AML-193 (cell line): ENCODE data around the gene OBP2B.
"Not testable (repeated sequence)": the region's sequence is repeated elsewhere in the genome, so short reads cannot be mapped to it uniquely, and the experiment has no call there.

Source experiments
- DNase-seq, 2 experiments: peaks; one replicate each; lab custom pipeline; 2025; lab: John Stamatoyannopoulos, UW

The OBP2B gene

DNA sequence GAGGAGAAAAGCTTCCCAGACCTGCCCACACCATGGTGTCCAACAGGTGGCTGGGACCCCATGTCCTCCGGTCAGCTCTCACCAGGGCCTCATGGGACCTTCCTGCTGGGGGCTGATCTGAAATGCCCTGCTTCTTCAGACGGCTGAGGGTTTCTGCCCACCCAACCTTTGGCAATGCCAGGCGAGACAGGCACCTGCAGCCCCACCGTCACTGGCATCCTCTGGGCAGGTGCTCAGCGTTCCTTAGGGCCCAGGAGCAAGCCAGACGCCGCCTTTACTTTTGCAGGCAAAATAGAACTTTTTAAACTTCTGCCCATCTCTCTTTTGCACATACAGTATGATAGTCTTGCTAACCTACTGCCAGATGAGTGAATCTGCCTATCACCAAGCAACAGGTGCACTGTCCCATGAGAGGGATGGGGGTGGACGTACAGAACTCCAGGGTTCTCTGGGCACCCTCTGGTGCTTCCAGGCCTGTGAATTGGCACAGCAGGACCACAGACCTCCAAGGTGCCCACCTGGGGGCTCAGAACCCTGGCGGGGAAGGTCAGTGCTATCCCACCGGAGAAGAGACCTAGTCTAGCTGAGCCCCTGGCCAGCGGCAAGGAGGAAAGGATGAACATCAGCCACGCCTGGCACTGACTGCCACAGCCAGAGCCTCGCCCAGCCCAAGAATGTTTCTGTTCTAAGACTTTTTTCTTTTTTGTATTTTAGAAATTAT lies 7.5 kb downstream of the OBP2B start:
- no peak for DNase-seq

DNA sequence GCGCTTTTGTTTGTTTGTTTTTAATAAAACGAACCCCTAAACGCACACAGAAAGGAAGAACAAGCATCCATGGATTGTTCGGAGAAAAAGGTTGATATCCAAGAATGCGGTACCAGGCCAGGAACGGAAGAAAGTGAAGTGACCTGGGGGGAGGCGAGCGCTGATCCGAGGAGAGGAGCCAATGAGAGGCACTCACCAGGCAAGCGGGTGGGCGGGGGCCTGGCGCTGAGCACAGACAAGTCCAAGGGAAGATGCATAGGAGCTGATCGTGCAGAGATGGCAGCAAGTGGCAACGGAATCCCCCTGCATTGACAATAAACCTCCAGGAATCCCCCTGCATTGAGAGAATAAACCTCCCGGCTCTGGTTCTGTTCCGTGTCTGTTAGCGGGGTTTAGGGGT lies 8.4 kb downstream of the OBP2B start:
- DNase-seq, result no peak

DNA sequence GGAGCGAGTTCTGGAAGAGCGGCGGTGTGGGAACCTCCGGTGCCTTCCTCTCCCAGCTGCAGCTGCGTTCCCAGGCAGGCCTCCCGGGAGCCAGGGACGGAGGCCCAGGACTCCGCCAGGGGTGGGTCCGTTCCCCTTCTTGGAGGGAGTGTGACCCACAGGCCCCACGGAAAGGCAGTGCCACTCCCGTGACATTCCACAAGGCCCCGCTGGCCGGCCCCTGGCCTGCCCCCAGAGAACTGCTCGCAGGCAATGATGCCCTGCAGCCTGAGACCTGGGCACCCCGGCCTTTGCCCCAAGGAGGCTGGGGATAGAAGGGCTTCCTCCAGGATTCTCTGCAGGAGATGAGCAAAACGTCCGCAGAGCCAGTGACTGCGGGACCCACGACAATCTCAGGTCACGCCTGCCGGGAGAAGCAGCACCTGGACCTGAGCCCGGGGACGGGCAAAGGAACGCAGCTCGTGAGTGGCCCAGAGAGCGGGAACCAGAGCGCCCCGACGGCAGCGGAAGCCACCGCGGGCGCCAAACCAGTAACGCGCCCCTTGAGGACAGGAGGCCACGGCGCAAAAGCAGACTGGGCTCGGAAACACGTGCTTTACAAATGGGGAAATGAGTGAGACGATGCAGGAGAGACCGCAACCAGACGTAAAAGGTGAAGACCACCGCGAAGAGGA lies 9.3 kb downstream of the OBP2B start:
- no peak for DNase-seq

DNA sequence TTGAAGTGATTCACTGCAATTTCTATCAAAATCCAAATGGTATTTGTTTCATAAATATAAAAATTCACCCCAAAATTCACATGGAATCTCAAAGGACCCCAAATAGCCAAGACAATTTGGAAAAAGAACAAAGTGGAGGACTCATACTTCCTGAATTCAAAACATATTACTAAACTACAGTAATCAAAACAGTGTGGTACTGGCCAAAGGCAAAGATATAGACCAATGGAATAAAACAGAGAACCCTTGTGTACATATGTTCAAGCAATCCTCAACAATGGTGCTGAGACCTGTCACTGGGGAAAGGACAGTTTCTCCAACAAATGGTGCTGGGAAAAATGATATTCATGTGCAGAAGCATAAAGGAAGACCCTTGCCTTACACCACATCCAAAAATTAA lies 14.0 kb downstream of the OBP2B start:
- no peak for DNase-seq

DNA sequence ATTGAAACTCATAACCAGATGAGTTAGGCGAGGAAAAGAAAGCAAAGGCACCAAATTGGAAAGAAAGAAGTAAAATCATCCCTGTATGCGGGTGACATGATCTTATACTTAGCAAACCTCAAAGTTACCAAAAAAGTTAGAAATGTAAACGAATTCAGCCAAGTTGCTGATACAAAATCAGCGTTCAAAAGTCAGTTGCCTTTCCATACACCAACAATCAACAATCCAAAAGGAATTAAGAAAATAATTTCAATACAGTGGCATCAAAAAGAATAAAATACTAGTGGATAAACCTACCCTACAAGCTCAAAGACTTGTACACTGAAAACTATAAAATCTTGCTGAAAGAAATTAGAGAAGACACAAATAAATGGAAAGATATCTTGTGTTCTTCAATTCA lies 14.5 kb downstream of the OBP2B start:
- no peak for DNase-seq

DNA sequence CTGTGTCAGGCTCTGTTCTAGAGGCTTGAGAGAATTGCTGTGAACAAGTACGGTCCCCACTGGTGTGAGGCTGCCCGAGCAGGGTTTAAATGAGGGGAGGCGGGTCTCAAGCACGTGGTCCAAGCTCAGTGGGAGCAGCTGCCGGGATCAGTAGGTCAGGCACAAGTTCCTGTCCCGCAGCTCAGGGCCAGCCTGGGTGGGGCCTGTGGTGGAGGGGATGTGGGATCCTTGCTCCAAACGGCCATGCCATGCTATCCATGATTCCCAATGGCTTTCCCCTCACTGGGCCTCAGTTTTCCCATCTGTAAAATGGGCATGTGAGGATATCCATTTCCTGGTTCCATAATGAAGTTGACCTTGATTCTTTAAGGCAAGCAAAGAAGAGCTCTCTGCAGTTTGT lies 17.1 kb downstream of the OBP2B start:
- no peak for DNase-seq

DNA sequence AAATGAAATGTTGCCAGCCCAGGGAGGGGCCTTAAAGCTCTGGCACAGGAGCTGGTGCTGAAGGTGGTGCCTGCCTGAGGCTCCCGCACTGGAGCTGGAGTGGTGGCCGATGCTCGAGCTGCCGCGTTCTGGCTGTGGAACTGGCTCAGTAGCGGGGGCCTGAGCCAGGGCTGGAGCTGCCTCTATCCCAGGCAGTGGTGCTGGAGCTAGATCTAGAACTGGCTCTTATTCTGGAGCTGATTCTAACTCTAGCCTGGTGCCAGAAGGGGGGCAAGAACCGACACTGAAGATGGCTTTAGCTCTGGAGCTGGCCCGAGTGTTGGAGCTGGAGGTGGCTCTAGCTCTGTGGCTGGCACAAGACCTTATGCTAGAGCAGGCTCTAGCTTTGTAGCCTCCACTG lies 19.2 kb downstream of the OBP2B start:
- DNase-seq, result no peak

DNA sequence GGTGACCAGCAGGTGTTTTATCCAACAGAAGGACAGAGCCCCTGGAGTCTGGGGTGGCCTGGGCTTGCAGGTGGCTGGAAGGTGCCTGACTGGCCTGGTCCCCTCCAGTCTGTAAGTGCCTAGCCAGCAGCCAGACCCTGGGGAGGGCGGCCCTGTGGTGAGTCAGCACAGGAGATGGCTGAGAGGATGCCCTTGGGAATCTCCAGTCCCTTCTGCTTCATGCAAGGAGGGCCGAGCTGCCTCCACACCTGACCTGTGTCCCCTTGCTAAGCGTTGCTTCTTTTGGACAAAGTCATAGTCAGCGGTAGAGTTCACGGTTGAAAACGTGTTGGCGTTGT lies 20.2 kb downstream of the OBP2B start:
- DNase-seq, result no peak

DNA sequence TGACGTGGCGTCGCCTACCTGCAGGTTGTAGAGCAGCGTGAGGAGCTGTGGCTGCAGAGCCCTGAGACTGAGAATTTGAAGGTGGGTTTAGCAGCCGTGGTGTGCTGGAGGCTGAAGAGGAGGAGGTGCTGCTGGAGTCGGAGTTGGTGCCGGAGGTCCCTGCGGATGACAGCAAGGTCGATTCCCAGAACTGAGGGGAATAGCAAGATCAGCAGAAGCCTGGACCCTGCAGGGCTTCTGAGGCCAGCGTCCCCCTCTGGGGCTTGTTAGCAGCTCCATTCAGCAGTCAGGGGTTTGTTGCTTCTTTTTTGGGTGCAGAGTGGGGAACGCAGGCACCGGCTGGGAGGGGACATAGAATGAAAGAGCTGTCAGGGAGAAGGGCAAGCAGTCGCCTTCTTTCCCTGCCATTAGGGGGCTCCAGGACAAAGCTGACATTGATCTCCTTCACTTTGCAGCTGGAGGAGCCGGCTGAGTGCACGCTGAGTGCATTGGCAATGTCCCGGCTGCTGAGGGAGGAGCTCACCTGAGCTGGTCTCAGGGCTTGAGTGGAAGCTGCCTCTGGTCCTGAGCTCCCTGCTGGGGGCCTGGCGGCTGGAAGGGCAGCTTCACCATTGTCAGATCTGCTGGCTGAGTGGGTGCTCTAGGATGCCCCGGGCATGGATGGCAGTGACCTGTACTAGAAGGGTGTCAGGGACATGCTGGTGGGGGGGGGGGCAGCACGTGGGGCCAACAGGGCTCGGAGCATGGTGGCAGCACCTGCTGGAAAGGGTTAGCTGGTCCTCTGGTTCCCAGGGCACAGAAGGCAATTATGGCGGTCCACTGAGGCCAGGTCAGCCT lies 20.8 kb downstream of the OBP2B start:
- DNase-seq, result no peak

DNA sequence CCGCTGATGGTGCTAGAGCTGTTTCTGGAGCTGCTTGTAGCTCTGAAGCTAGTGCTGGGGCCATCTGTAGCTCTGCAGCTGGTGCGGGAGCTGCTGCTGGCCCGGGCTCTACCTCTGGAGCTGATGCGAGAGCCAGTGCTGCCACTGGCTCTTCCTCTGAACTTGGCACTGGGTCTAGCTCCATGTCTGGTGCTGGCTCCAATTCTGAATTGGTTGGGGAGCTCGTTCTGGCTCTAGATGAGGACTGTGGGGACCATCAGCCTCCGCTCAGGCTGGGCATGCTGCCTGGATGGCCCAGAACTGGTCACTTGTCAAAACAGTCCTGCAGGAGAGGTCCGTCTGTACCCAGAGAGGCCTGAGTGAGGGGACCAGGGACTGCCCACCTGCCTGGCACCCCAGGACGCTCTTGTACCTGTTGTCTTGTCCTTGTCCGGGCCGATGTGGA lies 21.5 kb downstream of the OBP2B start:
- DNase-seq, result no peak

DNA sequence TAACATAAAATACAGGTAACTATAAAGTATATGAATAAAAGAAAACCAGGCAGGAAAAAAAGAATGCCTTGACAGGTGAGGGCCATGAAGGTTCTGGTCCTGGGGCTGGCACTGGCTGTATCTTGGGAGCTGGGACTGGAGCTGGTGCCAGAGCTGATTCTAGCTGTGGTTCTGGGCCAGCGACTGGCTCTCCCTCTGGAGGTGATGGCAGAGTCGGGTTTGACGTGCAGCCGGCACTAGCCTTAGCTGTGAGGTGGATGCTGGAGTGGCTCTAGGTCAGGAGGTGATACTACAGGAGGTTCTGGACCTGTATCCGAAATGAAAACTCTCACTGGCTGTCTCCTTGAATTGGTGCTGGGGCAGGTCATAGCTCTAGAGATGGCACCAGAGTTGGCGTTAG lies 22.3 kb downstream of the OBP2B start:
- no peak for DNase-seq

DNA sequence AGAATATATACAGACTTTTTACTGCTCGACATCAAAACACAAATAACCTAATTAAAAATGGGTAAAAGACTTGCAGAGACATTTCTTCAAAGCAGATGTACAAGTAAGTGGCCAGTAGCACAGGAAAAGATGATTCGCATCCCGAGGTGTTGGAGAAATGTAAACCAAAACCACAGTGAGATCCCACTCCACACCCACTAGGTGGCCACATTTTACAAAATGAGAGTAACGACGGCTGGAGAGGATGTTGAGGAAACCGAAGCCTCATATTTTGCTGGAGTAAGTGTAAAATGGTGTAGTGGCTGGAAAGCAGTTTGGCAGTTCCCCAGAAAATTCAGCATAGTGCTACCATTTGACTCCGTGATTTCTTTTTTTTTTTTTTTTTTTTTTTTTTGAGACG lies 24.1 kb downstream of the OBP2B start:
- DNase-seq, result peak; percentile 56 to 72

DNA sequence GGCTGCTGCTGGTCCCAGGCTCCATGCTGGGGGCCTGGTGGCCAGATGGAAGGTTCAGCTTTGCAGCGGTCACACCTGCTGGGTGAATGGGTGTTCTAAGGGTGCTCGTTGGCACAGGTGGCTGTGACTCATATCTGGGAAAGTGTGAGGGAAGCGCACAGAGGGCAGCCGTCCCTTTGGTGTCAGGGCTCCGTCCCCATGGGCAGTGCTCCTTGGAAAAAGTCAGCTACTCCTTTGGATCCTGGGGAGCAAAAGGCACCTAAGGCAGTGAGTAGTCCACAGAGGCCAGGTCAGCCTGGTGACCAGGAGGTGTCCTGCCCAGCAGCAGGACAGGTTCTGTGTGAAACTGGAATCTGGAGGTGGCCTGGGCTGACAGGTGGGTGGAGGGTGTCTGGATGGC lies 26.9 kb downstream of the OBP2B start:
- no peak for DNase-seq

DNA sequence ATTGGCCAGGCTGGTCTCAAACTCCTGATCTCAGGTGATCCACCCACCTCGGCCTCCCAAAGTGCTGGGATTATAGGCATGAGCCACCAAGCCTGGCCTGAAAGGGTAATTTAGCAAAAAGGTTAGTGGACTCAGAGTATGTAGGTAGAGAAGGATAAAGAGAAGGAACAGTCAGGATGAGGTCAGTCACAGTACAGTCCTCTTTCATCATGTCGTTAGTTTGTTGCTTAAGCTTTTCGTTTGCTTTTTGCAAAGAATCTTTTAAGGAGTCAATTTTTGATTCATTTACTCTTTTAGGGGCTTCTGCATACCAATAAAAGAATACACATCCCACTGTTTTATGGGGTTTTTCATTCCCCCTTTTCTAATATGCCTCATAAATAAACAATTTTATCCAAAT lies 27.5 kb downstream of the OBP2B start:
- DNase-seq, result no peak

DNA sequence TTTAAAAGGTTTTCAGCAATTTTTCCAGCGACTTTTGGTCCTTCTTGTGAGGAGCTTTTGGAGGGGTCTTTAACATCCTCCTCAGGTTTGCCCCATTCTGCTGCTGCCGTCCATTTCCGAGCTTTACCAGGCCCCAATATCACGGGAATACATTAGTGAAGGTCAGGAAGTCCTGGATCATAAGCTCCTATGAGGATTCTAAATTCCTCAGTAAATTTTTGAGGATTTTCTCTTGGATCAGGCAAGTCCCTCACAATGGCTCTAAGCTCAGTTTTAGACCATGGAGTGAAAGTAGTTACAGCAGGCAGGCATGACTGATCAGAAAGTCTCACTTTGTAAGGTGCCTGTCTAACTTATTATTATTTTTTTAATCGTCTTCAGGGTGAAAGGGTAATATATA lies 28.1 kb downstream of the OBP2B start:
- no peak for DNase-seq

DNA sequence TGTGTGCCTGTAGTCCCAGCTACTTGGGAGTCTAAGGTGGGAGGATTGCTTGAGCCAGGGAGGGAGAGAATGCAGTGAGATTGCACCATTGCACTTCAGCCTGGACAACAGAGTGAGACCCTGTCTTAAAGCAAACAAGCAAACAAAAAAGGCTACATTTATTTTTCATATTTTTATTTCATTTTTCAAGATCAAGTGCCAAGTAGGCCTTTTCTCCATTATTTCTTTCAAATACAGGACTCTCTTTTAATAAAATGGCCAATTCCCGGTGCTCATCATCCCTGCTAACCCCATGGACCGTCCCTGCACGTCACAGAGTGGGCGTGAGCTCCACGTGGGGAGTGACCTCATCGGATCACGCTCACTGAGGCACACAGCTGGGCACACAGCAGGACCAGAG lies 36.0 kb downstream of the OBP2B start:
- DNase-seq, result no peak

DNA sequence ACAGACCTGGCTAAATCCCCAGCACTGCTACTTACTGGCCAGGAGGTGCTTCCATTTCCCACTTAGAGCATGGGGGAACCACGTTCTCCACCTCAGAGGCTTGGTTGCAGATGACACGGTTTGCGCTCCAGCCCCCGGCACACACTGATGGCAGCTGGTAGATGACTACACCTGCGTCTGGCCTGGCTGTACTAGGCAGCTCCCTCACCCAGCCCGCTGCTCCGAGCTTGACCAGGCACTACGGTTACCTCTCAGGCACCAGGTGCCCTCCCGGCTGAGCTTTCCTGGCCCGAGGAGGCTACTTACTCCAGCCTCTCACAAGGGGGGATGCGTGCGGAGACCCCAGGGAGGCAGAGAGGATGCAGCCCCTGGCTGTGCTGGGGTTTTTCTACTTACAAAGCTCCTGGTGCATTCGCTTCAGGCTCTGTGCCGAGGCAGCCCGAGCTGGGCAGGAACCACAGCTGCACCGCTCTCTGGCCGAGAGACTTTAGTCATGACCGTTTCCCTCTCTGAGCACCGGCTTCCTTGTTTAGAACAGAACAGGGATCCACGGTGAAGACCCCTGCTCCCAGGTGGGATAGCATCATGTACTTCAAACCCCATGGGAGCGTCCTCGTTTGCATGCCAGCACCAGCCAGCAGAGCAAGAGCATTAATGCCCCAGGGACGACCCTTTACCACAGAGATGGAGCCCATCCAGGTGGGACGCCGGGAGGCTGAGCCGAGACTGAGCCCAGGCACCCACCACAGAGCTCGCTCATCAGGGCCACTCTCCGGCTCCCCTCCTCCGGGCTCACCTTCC lies 37.7 kb downstream of the OBP2B start:
- DNase-seq, result no peak

DNA sequence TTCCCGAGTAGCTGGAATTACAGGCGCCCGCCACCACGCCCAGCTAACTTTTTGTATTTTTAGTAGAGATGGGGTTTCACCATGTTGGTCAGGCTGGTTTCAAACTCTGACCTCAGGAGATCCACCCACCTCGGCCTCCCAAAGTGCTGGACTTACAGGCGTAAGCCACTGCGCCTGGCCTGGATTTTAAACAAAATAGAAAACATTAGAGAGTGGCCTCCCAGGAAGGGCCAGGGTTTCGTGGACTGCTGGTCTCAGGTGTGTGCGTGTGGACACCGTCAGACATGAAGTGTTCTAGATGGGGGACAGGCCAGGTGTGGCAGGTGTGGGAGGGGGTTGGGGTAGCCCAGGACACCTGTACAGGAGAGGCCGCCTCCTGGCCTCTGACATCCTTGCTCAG lies 38.3 kb downstream of the OBP2B start:
- no peak for DNase-seq

DNA sequence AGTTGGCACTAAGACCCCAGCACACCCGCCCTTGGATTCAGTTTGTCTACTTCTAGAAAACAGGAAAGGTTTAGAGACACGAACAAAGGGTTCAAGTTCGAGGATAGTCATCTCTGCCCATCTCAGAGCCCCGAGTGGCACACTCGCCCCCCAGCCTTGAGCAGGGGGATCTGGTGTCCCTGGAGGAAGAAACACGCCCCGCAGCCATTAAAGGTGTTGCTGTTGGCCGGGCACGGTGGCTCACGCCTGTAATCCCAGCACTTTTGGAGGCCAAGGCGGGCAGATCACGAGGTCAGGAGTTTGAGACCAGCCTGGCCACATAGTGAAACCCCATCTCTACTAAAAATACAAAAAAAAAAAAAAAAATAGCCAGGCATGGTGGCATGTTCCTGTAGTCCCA lies 39.4 kb downstream of the OBP2B start:
- DNase-seq, result not testable (repeated sequence)

DNA sequence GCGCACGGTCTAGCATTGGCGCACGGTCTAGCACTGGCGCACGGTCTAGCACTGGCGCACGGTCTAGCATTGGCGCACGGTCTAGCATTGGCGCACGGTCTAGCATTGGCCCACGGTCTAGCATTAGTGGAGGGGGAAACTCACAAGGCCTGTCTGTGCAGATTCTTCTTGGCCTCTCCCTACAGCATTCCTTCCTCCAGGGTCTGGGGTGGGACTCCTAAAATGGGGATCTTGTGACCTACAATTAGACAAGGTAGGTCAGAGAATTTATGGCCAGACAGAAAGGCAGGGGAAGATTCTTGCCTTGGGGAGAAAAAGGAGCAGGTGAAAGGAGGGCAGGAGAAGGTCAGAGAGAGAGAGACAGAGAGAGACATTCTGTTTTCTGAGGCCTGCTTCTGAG lies 39.9 kb downstream of the OBP2B start:
- DNase-seq, result no peak

DNA sequence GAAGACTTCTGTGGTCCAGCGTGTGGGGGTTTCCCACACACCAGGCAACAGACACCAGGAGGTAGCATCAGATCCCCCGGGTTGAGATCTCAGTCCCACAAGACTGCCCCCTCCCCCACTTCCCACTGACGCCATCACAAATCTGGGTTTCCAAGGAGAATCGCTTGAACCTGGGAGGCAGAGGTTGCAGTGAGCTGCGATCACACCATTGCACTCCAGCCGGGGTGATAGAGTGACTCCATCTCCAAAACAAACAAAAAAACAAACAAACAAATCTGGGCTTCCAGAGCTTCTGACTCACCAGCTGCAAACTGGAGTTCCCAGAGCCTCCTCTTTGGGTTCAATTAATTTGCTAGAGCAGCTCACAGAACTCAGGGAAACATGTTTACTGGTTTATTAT lies 40.6 kb downstream of the OBP2B start:
- no peak for DNase-seq

DNA sequence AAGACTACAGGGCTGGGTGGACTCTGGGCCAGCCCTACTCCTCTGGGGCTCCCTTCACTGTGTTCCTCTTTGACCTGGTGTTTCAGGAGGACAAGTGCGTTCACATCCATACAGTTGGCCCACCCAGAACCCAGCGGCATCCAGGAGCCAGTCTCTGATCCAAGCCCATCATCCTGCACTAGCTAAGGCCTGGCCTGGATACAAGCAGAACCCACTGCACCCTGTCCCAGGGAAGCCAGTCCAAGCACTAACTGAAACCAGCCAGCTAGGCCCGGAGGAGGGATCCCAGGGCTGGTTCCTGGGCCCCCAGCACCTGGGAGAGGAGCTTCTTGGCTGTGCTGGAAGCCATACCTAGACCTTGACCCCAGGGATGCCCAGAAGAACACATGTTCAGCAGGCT lies 41.3 kb downstream of the OBP2B start:
- DNase-seq, result no peak
